GM19468 (cell line): Measurements from ENCODE around the gene KIF26A.

Experiments
- ATAC-seq: cut with Tn5 transposase; IDR thresholded peaks from one replicate; pipeline ENCODE4 v1.9.1; 2021; ENCODE audit warnings: mild to moderate bottlenecking, moderate library complexity, moderate number of reproducible peaks; ENCODE audit not compliant: unreplicated experiment; ENCODE audit errors: extremely low read depth

The KIF26A gene

GRCh38 chr14:104138098-104138717, at the start of gene KIF26A:
Gene KIF26A (plus strand): TSS chr14:104138587. CDS start chr14:104138723, 136 bp downstream.
- ATAC-seq = no peak

DNA sequence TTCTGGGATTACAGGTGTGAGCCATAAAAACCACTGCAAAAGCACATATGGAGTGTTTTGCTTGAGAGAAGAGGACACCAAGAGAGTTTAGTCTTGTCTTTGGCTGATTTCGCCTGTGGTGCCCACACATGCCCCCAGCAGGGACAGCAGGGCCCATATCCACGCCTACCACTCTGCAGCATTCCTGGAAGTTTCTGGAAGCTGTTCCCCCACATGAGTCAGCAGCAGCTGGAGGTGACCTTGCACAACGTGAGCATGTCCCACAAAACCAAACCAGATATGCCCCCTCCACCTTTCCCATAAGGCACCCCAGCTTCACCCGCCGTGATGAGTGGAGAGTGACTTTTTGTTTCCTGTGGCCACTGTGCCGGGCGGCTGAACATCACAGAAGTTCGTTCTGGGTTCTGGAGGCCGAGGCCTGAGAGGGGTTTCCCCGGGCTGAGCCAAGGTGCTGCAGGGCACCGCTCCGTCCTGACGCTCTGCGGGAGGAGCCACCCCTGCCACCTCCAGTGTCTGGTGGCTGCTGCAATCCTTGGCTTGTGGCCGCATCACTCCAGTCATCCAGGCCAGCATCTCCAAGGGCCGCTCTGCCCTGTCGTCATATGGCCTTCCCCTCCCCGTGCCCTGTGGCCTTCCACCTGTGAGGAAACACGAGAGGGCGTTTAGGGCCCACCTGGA, 48.2 kb upstream of the KIF26A start:
- no peak for ATAC-seq

DNA sequence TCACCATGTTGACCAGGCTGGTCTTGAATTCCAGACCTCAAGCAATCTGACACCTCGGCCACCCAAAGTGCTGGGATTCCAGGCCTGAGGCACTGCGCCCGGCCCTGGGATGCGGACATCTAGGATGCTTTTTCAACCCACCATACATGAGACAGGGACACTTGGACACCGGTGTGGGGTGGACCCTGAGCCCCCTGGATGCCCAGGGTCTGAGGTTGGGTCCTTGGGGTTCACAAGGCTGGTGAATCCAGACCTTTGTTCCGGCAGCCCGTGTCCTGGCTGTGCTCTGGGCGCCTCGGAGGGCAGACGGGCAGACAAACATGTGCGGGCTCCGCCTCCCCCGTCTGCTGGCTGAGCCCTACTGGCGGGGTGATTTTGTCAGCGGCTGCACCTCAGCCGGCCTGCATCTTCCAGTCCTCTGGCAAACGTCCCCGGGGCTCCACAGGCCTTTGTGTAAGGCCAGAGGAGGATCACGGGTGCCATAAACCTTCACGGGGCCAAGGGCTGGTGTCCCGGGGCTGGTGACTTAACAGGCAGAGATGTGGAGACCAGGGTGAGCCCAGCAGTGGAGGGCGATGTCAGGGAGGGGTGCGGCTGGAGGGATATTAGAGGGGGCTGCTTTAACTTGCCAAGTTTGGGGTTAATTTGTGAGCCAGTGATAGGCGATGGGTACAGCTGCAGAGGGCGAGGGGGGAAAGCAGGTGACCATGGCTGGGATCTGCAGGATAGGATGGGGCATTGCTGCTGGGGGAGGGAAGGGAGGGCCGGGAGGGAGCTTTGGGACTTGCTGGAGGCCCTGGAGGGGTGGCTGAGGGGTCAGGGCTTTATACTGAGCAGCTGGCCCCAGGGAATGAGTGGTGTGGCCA, 47.1 kb upstream of the KIF26A start:
- ATAC-seq = no peak

GRCh38 chr14:104091927-104092771, 46.2 kb upstream of the KIF26A start:
- ATAC-seq = no peak

- no peak for ATAC-seq
These were observed 45.4 kb upstream of the KIF26A start for GRCh38 chr14:104092931-104093365.

GRCh38 chr14:104093366-104094055, 44.9 kb upstream of the KIF26A start:
- ATAC-seq = no peak

- ATAC-seq = no peak
These were observed 44.2 kb upstream of the KIF26A start for GRCh38 chr14:104094056-104094708.

- ATAC-seq = no peak
These were observed 43.5 kb upstream of the KIF26A start for GRCh38 chr14:104094709-104095425.

DNA sequence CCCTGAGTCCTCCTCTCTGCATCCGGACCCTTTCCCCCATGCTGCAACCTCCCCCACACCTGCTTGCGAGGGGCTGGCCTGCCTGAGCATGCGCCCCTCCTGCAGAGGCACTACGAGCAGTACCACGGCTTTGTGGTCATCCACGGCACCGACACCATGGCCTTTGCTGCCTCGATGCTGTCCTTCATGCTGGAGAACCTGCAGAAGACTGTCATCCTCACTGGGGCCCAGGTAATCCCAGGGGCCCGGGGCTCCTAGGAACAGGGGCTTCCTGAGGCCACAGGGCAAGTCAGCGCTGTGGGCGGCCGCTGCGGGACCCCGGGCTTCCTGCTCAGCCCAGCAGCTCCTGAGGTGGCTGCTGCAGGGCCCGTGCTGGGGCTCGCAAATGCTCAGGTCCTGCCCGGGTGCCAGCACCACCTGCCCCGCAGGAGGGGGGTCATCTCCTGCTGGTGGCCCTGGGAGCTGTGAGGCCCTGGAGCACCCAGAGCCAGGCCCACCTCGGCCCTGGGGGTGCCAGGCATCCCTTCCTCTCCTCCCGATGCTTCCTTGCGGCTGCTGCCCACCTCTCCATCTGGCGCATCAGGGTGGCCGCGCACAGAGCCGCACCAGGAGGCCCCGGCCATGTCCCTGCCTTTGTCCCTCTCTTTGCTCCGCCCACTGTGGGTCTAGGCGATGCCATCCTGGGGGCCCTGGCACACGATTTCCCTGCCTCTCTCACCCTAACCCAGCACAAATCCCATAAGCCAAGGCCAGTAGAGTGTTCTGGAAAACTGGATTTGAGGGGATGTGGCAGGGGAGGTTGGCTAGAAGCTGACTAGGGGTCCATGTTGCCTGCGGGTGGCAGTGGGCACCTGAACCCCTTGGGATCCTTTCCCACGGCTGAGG, 42.7 kb upstream of the KIF26A start:
- no peak for ATAC-seq

DNA sequence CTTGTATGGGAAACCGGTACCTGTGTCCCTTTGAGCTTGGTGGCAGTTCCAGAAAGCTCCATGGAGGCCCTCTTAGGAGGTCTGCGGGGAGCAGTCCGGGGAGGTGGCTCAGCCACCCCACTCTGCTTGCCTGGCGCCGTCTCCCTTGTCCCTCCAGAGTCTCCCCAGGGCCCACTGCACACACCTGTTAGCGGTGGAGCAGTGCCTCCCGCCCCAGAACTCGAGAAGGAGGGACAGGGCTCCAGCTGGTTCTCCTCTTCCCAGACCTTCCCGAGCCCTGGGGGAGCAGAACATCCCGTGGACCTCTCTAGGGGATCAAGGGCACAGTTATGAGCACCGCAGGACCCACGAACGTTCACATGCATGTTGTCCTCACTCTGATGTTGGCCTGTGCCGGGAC, 42.1 kb upstream of the KIF26A start:
- no peak for ATAC-seq

GRCh38 chr14:104096751-104097700, 41.4 kb upstream of the KIF26A start:
- no peak for ATAC-seq

DNA sequence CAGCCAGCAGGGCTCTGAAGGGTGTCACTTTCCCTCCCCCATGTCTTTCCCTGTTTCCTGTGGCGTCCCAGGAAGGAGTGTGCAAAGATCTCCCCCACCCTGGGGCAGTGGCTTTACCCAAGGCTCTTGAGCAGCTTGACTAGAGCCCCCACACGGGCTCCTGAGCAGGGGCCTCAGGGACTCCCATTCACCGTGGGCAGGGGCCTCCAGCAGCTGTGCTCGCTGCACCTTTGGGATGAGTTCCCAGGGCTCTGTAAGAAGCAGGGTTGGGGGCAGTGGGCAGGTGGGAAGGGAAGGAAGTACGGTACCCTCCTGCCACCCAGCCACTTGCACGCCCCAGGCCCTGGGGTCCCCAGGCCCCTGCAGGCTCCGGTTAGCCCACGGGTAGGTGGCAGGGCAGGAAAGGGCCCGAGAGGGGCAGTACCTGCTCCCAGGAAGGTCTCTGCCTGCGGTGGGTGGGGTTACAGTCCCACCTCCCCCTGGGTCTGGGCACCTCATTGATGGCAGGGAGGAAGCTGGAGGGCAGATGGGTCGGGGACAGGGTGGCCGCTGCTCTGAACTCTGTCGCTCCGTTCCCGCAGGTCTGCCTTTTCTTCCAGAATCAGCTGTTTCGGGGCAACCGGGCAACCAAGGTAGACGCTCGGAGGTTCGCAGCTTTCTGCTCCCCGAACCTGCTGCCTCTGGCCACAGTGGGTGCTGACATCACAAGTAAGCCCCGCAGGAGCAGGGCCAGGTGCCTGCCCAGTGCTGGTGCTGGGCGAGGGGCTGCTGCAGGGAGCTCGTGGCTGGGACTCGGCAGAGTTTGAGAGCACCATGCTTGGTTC, 39.9 kb upstream of the KIF26A start:
- no peak for ATAC-seq

DNA sequence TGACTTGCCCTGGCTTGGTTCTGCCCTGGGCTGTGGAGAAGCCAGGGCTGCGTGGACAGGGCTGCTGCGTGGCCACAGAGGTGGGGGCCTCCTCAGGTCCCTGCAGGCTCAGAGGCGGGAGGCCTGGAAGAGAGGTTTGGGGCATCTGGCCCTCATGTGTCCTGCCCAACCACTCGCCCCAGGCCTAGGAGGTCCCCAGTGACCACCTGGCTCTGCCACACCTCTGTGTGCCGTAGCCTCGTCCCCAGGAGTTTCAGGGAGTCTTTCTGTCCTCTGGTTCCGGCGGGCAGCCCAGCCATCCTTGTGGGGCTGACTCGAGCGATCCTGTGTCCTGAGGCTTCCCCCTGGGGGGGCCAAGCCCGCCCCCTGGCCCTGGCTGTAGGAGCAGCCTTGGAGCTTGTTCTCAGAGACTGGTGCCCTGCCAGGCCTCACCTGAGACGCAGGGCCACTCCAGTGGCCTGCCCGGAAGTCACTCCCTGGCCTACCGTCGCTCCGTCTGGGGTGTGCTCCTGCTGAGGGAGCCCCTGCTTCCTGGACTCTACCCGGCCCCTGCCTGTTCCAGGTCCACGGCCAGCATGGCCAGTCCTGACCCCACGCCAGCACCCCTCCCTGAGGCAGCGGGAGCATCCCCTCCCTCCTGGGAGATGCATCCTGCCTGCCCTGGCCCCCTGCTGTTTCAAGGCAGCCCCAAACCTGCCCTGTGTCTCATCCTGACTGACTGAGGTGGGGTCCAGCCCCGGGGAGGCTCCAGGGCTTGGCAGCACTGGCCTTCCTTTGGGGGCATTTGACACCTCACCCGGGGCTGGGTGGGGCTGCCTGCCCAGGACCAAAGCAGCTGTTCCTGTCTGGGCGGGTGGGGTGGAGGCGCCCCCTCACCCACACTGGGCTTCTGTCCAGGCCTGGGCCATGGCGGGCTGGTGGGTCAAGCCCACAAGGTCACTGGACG, 39.0 kb upstream of the KIF26A start:
- no peak for ATAC-seq
